GM19328 (cell line): ENCODE data around the gene RFPL3.
"Not testable (repeated sequence)": the region's sequence is repeated elsewhere in the genome, so short reads cannot be mapped to it uniquely, and the experiment has no call there.

ENCODE experiments used
- ATAC-seq: cut with Tn5 transposase; IDR thresholded peaks from one replicate; pipeline ENCODE4 v1.9.1; 2021; ENCODE audit warnings: mild to moderate bottlenecking, moderate library complexity; ENCODE audit not compliant: unreplicated experiment

Gene RFPL3

GRCh38 chr22:32357567-32357966 is at the start of gene RFPL3:
RFPL3 (plus strand) TSS chr22:32357867; CDS start chr22:32358072, 205 bp downstream.
- not testable (repeated sequence) for ATAC-seq

DNA sequence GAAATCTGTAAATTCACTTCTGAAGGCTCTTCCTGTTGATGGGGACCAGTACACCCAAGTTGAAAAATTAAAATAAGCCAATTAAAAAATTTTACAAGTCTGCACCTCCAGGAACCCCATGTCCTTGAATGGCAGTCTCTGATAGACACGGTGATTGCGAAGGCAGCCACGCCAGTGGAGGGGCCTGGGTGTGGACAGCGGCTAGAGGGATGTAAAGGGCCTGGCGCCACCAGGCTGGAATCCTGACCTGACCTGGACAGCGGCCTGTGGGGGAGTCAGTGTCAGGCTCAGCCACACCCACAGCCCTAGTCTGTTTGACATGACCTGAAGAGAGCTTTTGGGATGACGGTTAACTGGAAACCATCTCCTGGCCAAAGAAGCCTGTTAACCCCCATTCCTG is 49.5 kb upstream of the RFPL3 start:
- no peak for ATAC-seq

- ATAC-seq = no peak
Observed at GRCh38 chr22:32308934-32309333, 48.7 kb upstream of the RFPL3 start.

- no peak for ATAC-seq
Observed at GRCh38 chr22:32309585-32310251, 47.9 kb upstream of the RFPL3 start.

DNA sequence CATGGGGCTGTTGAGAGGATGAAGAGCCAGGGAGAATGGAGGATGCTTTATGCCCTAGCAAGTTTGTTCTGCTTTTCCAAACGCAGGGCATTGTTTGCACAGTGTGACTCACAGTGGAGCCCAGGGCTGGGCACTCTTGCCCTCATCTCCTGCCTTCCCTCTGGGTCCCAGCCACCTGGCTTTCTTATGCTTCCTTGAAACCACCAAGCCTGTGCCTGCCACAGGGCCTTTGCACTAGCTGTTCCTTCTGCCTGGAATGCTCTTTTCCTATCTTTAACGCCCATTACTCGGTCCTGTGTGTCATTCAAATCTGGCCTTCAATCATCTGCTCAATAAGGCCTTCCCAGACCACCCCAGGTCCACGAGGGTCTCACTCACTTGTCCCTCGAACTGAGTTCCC is 46.9 kb upstream of the RFPL3 start:
- ATAC-seq = no peak

- ATAC-seq = no peak
Observed at GRCh38 chr22:32311551-32312071, 46.1 kb upstream of the RFPL3 start.

- no peak for ATAC-seq
Observed at GRCh38 chr22:32312748-32313147, 44.9 kb upstream of the RFPL3 start.

DNA sequence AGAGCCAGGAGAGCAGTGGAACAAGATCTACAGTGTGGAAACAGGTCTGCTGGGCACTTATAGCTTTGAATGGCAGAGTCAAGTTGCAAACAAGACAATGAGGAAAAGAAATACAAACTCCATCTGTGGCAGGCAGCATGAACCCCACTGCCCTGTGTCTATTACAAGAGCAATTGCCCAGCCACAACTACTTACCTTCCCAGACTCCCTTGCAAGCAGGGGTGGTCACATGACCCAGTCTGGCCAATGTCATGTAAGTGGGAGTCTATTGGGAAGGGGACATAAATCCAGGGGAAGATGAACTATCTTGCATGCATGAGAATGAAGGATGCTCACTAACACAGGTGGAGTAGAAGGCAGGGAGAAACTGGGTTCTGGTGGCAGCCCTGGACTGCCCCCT is 44.1 kb upstream of the RFPL3 start:
- no peak for ATAC-seq

DNA sequence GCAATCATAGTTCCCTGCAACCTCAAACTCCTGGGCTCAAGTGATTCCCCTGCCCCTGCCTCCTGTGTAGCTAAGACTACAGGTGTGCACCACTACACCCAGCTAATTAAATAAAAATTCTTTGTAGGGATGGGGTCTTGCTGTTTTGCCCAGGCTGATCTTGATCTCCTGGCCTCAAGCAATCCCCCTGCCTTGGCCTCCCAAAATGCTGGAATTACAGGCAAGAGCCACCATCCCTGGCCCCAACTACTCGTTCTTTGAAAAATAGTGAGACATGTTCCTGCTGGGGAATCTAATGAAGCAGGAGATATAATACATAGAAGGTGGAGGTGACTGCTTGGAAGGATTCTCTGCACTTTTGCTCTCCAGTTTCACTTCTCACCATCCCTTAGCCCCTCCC is 40.1 kb upstream of the RFPL3 start:
- ATAC-seq = no peak

DNA sequence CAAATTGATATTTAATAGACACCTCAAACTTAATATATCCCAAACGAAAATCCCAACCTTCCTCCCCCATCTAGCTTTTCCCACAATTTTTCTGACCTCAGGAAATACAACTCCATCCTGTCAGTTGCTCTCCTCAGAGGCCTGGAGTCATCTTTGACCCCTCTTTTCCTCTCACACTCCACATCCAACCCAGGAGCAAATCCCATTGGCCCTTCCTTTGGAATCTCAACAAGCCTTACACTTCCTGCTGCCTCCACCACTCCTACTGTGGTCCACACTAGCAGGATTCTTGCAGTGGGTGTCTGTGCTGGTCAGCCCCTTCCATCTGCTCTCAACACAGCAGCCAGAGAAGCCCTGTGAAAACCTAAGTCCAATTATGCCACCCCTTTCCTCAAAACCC is 39.3 kb upstream of the RFPL3 start:
- no peak for ATAC-seq

DNA sequence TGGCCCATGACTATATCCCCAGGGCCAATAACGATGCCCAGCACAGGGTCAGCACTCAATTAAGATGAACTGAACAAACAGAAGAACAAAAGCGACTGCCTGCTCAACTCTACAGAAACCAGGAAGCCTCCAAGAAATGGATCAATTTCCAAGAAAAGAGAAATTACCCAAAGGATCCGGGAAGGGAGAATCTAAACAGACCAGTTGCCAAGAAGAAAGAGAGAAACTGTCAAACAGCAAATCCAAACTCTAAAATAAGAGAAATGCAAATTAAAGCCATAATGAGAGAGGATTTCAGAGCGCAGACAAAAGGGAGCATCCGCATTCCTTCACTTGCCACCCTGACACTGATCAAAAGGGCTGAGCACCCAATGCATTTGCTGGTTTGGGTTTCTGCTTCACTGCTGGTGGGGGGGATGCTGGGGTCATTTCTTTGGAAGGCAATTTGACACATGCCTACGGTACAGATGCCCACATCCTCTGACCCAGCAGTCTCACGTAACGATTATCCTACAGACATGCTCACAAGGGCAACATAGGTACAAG is 37.7 kb upstream of the RFPL3 start:
- no peak for ATAC-seq

DNA sequence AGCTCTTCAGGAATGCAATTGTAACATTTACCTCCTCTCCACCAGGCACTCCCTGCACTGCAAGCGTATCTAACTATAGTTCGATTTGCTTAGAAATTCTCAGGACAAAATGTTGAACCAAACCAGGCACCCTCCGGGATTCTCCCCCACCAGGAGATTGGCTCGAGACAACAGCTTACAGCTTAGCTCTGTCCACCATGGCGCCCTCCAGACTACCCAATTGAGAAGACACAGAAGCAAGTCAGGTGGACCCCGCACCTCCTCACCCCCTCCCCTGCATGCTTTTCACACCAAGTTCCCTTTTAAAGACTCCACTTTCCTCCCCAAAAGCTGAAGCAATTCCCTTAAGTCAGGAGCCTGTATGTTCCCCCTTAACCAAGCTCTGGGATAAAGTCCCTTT is 34.7 kb upstream of the RFPL3 start:
- no peak for ATAC-seq

DNA sequence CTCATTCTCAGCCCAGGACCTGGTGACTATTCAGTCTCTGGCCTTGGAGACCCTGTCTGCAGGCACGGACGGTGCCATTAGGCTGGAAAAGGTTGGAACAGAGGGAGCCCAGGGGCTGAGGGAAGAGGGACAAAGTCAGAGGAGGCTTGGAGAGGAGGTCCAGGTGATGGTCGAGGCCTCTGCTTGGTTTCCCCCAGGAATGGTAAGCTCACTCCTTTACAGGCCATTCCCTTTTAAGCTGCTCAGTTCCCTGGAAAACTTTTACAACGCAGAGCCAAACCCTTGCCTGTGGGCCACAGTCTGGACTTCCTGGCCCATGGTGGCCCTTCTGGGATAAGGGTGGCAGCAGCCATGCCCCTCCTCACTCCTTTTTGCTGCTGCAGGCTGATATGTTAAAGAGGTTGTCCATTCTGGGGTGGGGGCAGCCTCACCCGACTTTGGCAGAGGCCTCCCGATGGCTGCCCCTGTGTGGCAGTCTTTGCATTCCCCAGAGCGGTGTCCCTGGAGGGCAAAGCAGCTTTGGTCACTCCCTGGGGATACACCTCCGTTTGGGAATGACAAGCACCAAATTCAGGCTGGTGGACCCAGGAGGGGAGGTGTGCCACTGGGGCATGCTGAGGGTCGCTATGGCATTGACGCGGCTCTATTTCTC is 34.0 kb upstream of the RFPL3 start:
- ATAC-seq = no peak

DNA sequence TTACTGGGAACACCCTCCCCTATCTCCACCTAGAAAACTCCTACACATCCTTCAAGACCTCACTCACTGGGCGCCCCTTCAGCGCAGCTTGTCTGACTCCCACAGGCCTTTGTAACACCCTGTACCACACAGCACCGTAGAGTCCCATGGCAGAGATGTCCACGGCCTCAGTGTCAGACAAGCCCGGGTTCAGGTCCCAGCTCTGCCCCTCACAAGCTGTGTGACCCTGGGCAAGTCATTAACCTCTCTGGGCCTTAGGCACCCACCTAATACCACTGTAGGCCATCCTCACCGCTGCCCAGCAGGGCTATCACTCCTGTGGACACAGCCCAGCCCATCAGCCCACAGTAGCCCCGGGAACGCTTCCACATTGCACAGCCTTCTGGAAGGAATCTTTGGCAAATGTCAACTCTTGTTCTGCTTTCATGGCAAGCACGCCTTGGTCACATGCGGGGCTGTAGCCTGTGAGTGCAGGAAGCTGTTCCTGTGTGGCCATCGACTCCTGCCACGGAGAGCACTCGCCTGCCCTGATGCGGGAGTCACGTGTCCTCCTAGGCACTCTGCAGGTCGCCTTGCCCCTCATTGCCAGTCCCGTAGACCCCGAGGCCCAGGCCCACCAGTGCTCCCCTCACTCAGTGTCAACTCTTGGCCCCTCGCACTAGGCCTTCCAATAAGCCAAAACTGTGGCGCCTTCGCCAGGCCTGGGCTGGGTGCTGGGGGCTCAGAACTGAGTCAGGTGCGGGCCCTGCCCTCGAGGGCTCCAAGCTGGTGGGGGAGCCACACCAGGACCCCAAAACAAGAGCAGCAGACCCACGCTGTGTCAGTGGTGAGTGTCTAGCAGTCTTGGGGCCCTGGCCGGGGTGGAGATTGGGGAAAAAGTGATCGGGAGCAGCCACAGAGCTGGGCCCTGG is 32.9 kb upstream of the RFPL3 start:
- ATAC-seq = no peak

DNA sequence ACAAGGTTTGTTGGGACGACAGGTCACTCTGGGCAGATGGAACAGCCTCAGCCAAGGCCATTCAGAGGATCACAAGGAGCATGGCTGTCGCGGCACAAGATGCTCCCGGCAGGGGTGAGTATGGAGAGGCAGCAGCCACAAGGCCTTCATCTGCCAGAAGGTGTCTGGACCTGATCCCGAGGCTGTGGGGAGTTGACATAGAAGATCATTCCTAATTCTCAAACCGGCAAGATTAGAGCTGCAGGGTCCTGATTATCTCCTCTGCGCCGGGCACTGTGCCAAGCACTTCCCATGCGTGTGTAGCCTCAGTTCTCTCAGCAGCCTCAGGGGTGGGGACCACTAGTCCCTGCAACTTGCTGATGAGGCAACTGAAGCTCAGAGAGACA is 32.3 kb upstream of the RFPL3 start:
- no peak for ATAC-seq

GRCh38 chr22:32325811-32326237 is 31.8 kb upstream of the RFPL3 start:
- no peak for ATAC-seq

DNA sequence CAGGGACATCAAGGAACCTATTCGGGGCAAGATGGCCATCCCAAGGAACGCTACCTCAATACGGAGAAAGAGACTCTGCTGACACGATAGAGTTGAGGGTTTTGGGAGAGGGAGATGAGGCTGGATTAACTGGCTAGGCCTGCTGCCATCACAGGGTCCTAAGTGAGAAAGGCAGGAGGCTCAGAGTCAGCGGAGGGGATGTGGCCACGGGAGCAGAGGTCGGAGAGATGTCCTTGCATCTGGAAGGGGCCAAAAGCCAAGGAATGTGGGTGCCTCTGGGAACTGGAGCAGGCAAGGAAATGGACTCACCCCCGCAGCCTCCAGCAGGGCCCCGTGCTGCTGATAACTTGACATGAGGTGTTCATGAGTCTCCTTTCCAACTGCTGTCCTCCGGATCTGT is 31.0 kb upstream of the RFPL3 start:
- ATAC-seq = no peak

DNA sequence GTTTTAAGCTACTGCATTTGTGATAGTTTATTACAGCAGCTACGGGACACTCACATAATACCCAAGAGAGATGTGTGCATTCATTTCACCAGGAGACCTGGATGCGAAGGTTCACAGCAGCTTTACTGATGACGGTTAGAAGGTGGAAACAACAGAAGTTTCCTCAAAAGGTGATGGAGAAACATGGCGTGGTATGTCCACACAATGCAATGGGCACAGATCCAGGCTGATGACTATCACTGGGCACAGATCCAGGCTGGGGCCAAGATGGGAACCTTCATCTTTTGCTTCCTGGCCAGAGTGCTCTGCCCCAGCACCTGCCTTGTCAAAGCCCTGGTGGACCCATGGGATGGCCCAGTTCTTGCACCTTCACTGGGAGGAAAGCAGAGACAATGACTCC is 30.6 kb upstream of the RFPL3 start:
- ATAC-seq = no peak

DNA sequence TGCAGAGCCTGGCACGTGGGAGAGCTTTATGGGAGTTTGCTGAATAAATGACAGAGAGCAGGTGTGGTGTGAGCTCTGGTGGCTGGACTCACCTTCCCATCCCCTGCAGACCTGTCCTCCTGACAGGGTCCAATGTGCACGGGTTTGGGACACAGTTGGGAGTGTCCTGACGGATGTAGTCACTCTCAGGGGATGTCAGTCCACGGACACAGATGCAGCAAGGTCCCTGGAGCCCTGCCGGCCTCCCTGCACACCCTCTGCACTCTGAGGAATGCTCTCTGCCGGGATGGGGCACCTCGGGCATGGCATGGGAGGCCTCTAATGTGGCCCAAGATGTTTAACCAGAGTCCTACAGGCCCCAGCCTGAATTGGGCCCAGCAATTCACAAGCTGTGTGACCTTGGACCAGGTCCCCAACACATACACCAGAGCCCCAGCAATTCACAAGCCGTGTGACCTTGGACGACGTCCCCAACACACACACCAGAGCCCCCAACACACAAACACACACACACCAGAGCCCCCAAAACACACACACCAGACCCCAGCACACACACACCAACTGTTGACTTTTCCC is 30.0 kb upstream of the RFPL3 start:
- ATAC-seq = no peak

GRCh38 chr22:32328306-32329201 is 29.1 kb upstream of the RFPL3 start:
- ATAC-seq = no peak
